Activated T-cell treated with anti-CD3 and anti-CD28 coated beads for 4 hours (primary cell): ENCODE data around the gene THOC7.

Experiments
- DNase-seq: peaks from one replicate; pipeline ENCODE4 v3.0.0-alpha.2; 2020

THOC7 gene

DNA sequence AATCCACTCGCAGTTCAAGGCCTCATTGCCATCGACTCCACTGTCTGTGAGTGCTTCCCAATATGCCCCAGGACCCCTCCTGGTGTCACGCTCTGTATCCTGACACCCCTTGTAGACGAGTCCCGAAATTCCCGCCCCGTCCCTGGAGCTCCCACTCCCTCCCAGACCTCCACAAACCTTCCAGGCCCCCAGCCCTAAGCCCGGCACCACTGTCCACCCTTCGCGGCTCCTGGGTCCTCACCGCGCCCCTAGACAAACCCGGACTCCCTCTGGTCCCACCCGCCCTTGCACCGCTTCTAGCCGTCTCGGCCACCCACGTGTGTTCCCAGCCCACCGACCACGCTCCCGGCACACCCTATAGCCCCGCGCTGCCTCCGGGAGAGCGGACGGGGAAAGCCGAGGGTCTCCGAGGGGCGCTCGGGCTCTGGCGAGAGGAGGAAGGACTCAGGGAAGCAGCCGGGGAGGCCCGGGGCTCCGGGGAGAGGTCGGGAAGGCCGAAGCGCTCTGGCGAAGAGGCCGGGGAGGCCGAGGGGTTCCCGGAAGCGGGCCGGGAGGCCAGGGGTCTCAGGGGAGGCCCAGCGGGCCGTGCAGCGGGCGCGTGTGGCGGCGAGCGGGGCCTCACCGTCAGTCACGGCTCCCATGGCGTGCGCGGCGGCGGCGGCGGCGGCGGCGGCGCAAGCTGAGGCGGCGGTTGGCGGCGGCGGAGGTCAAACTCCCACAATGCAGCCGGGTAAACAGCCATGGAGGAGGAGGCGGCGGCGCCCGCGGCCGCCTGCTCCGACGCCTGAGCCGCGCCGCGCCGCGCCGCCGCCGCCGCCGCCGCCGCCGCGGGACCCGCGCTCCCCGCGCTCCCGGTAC, at the start of gene THOC7, which contains the start of gene ATXN7:
THOC7 (minus strand) TSS at position 656 of the 858 bp plus-strand sequence; CDS start at position 641, 15 bp downstream.
ATXN7 (plus strand) TSS at position 718 of the 858 bp plus-strand sequence. CDS start 48,732 bp downstream, outside the sequence.
- peak; percentile 47 for DNase-seq

DNA sequence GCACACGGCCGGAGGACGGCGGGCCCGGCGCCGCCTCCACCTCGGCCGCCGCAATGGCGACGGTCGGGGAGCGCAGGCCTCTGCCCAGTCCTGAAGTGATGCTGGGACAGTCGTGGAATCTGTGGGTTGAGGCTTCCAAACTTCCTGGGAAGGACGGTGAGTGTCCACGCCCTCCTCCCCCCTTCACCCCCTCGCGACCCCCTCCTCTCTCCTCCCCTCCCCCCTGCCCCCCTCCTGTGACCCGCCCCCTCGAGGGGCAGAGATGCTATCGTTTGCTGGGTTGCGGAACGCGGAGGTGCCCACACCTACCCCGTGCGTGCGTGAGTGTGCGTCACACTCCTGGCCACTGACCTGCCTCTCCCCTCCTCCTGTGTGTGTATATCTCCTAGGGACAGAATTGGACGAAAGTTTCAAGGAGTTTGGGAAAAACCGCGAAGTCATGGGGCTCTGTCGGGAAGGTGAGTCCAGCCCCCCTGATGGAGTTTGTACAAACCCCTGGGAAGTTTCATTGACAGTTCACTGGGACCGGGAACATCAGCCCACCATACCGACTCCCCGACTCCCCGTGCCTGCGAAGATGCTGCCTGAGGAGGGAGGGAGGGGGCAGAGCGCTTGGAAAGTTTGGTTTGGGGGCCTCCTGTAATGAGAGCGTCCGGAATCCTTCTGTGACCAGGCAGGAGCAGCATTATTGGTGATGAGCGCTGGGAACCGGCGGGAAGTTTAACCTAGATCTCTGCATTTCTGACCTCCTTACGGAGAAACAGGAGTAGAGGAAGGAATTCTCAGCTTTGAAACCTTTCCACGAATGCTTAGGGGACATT, 49.4 kb upstream of the THOC7 start:
- peak; percentile 36 for DNase-seq

DNA sequence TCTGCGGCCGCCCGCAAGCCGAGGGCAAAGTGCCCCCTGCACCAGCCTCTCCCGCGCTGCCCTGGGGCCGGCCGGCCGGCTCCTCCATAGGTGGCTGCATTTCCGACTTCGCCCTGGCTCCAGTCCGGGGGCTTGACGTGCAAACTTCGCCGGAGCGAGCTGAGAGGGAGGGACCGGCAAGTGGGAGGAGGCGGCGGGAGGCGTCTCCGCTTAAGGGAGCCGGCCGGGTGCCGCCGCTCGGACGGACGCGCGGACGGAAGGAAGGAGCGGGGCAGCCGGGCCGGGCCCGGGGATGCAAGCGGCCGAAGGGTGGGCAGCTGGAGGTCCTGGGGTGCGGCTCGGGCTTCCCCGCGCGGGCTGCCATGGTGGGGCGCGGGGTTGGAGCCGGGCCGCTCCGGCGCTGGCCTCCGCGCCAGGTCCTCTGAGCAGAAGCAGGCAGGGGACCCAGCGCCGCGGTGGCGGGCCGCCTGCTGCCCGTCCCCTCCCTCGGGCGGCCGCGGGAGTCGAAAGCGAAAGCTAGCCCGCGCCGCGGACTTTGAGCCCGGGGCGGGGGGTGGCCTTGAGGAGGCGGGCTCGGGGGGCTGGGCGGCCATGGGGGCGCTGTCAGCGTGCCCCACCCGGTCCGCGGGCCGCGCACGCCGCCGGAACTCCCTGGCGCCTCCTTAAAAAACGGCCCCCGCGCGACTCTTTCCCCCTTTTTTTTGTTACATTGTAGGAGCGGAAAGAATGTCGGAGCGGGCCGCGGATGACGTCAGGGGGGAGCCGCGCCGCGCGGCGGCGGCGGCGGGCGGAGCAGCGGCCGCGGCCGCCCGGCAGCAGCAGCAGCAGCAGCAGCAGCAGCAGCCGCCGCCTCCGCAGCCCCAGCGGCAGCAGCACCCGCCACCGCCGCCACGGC, 48.5 kb upstream of the THOC7 start, which contains the start of gene SCAANT1:
SCAANT1 (minus strand) TSS at position 511 of the 895 bp plus-strand sequence.
- peak; percentile 75 for DNase-seq

DNA sequence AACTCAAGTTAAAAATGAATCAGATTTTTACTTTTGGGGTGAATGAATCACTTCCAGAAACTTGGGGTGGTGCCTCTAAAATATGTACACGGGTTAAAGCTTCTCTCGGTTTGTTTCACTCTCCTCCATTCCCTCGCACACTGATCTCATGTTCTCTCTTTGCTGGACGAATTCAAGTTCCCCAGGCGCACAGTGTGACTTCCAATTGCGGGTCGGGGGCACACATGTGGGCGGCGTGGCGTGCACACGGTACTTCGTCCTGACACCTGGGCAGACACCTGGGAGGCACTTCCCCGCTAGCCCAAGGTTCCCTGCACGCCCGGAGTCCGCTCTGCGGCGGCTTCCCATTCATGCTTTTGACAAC, 47.9 kb upstream of the THOC7 start:
- DNase-seq: peak; percentile 6

DNA sequence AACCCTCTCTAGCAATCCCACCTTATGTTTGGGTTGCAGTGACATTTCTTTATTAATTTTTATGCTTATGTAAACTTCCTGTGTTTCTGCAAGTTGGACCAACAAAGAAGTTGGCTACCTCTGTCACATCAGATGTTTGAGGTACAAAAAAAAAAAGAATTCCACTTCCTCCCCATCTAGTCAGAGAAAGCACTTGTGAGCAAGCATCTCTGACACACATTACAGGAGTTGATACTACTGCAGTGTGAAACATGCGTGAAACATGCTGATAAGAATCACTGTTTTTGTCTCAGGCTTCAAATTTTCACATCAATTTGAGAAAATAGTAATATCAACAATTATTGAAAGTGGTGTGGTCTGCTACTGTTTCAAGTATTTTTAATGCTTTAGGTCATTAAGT, 47.3 kb upstream of the THOC7 start:
- DNase-seq: no peak

DNA sequence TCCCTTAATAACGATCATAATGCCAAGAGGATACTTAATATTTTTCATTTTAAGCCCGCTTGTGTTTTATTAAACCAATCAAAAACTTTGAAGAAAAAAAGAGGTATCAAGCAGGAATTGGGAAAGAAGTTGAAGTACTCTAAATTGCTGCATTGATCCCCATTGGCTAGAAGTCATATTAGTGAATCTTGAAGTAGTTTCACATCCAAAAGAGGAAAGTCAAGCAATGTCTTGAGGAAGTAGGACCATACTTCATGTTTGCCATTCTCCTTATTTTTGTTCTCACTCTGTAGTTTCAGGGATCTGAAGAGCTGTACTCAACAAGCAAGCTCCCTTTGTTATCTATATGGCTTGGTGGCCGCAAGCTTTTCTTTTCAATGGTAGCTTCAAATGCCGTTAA, 46.4 kb upstream of the THOC7 start:
- DNase-seq: no peak

DNA sequence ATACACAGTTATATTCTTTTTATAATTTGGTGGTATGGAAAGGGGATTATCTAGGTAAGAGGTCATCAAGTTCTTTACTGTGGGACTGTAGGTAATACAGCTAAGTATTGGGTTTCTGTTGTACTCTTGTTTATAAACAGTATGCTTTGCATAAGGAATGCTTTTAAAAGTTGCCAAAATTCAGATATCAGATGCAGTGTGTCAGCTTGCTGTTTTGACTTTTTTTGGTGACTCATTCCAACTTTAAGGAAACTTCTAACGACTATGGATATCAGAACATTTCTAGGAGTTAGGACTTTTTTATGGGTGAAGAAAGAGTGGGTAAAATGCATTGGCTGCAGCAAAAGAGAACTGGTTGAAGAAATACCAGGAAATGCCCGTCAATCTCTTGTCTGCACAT, 45.8 kb upstream of the THOC7 start:
- DNase-seq: no peak

DNA sequence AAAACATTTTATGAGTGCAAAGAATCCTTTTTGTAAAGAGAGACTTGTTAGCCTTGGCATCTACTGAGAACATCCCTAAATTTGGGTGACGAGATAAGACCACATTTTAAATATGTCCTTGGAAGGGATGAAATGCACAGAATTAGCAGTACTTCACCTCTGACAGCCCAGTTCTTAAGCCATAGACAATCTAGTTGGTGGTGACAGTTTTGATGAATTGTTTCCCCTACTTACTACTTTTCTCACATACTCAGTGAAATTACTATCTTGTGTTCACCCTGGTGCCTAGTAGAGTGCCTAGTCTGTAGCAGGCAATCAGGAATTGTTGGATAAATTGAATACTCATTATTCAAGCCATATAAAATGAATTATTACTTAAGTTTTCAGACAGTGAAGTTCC, 45.2 kb upstream of the THOC7 start:
- DNase-seq: no peak

DNA sequence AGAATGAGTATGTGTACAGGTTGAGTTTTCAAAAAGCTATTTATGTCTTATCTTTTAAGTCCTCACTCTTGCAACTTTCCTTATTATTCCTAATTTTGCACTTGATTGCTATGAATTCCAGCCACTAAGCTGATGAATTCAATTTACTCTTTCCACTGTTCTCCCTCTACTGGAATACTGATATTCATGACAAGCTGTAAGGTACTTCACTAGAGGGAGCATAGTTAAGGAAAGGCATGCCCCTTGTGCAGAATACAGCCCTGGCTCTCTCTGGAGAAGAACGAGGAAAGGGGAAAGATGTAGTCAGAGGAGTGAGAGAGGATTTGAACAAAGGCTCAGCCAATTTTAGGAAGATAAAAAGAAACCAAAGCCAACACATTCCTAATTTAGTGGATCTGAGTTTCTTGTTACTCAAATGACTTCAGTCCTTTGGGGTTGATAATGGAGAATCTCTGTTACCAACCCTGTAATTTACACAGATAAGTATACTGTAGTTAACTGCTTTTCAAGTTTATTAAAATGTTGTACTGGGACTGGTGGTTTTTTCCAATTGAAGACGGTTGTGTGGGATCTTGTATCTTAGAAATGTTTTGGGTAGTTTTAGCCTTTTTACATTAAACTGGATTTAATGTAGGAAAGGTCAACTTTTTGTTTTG, 44.6 kb upstream of the THOC7 start:
- DNase-seq: no peak

DNA sequence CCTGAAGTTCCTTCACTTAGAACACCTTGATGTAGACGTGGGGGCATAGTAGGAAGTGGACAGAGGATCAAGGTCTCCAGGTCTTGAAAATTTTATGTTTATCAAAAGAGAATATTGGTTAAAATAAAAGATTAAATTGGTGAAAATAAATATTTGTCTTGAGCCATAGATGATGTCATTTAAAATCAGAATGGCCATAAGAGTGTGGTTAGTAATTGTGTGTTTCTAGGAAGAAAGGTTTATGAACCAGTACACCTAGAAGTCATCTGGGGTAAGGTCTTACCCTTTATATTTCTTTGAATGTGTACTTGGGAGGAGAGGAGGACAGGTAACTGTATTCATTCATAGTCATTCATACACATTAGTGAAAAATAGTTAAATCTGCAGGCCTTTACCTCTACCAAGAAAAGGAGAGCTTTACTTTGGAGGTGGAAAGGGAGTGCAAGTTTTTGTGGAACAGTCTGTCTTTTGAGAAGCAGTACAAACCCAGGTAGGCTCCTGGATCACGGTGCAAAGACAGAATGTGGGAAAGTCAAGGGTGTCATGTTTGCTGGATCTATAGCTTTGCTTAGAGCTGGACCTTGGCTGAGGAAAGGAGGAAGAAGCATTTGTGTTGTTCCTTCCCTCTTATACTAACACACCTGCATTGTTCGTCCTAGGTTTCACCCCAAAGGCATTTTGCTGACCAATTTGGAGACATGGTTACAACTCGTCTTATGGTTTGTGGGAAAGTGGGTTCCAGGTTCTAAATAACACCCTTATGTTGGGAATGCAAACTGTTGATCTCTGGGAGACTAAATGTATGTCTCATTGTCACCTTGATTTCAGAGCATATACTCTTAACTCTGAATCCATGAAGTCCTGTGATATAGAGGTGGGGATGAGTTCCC, 42.4 kb upstream of the THOC7 start:
- DNase-seq: no peak

DNA sequence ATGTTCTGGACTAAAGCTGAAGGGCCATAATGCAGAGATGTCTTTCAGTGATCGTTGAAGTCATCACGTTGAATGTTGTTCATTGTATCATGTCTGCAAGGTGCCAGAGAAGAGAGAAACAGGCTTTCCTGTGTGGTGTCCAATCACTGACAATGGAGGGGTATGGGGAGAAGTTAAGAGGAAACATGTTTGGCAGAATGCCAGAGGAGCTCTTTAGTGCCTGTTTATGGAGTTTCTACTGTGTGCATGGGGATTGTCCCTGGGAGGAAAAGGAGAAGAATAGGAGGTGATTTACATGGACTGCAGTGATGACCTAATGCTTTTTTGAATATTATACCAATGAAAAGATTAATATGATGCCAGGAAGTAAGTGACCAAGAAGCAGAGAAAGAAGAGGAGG, 36.9 kb upstream of the THOC7 start:
- no peak for DNase-seq

DNA sequence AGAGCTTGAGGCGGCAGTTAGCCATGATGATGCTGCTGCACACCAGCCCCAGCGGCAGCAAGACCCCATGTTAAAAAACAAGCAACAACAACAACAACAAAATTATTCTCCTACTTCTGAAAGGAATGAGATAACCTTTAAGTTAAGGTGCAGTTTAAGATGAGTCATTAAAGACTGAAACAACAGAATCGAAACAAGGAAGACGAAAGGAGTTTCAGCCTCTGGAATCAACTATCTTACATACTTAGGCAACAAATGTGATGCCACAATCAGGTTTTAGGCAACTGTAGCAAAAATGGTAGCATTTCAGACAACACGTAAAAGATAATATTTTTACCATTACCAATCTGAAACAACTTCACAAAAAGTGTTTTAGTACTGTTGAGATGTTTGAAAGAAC, 36.4 kb upstream of the THOC7 start:
- DNase-seq: no peak

DNA sequence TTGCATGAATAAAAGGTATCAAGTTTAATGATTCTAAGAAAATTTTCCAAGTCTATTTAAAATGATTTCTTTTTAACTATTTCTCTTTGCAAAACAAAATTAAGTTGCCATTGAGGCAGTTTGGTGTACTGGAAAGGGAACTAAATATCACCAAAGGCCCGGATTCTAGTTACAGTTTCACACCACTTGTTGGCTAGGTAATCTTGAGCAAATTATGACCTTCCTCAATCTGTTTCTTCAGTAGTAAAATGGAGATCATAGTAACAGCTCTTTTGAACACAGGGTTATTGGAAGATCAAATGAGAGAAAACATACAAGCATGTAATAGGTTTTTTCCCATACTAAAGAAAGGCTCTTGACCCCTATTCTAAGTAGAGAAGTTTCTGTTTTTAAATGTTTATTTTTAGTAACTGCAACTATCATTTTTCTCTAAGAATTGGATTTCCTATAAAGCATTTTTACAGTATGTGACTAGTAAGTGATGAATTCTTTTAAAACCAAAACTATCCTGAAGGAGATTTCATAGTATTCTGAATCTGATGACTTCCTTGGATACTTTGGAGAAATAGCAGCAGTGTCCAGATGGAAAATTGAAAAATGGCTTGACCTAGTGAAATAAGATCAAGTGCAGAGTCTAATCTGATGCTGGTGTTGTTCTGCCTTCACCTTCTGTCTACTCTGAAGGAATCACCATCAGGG, 32.9 kb upstream of the THOC7 start:
- DNase-seq: no peak

DNA sequence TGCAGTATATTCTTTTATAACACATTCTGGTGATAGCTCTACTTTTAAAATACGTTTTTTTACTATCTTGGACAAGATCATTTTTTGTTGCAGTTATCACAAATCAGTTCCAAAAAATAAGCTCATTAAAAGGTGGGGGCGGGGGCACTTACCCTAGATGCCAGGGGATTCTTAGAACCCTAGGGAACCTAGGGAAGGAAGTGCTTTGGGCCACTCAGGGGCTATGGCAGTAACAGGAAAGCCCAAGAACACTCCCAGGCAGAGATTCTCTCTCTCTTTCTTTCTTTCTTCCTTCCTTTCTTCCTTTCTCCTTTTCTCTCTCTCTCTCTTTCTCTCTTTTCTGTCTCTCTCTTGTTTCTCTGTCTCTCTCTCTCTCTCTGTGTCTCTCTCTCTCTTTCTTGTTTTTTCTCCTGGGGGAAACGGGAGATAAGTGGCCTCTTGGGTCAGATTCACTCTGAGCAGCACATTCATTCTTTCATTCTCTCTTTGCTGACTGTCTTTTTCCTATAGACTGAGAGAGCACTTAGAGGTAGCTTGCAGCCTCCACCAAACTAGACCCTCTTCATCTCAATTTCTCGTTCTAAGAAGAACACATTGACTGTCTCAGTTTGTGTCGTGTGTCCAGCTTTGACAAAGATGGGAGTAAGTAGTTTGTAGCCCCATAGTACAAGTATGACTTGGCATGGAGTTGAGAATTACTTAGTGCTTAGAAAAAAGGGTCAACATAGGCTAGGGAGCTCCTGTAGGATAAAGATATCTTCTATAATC, 32.0 kb upstream of the THOC7 start:
- no peak for DNase-seq

DNA sequence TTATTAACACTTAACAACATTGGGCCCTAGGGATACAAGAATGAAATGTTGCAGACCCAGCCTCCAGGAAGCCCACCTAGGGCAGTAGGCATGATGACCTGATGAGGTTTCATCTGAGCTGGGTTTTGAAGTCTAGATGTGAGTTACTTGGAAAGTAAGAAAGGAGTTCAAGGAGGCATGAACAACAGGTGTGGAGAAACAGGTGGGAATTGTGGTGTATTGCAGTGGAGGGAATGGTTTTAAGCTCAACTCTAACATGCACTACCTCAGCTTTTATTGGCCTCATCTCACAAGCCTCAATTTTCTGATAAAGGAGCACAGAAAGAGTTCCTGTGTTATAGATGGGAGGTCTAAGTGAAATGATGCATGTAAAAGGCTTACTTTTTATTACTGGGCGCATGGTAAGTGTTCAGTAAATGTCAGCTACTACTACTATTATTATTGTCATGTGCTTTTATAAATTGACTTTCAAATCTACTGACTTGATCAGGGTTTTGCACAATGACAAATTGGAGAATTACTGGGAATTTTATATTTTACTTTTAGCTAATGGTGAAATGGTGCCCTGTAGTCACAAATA, 29.3 kb upstream of the THOC7 start:
- no peak for DNase-seq

DNA sequence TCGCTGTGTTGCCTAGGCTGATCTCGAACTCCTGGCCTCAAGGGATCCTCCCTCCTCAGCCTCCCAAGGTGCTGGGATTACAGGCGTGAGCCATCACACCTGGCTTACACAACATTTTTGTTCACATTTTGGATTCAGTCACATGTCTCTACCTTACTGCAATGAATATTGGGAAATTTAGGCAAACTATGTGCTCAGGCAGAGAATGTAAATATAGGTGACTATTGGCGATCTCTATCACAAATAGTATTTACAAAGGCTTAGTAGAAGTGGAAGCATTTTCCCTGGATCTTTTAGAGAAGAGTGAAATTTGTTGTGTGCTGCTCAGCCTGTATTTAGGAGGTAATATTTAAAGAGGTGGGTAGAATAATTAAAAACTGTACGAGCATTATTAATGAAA, 27.9 kb upstream of the THOC7 start:
- no peak for DNase-seq

DNA sequence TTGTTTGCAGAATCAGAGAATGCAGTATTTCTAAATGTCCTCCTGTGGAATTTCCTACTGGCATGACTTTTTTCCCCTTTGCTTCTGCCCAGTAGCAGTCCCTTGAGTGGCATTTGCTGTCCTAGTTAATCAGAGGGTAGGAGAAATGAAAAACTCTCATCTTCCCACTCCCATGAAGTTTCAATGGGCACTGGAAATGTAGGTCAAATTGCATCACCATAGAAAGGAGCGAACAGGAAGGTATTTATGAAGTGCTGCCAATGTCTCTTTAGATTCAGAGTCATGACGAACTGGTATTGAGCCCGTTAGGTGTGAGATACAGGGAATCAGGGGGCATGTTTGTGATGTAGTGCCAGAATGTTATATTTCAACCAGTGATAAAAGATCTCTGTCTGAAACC, 23.3 kb upstream of the THOC7 start:
- no peak for DNase-seq

DNA sequence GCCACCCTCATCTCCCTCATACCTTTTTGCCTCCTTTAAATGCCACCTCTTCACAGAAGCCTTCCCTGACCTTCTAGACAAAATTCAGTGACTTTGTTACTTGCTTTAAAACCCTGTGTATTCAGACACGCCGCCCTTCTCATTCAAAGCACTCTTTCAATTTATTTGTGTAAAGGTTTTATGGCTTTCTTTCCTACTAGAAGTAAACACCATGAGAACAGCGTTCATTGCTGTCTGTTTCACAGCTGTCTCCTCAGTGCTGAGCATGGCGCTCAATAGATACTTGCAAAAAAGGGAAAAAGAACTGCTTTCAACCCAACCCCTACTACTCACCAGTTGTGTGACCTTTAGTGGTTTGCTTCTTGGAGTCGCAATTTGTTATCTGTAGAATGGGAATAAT, 17.0 kb upstream of the THOC7 start:
- DNase-seq: no peak

DNA sequence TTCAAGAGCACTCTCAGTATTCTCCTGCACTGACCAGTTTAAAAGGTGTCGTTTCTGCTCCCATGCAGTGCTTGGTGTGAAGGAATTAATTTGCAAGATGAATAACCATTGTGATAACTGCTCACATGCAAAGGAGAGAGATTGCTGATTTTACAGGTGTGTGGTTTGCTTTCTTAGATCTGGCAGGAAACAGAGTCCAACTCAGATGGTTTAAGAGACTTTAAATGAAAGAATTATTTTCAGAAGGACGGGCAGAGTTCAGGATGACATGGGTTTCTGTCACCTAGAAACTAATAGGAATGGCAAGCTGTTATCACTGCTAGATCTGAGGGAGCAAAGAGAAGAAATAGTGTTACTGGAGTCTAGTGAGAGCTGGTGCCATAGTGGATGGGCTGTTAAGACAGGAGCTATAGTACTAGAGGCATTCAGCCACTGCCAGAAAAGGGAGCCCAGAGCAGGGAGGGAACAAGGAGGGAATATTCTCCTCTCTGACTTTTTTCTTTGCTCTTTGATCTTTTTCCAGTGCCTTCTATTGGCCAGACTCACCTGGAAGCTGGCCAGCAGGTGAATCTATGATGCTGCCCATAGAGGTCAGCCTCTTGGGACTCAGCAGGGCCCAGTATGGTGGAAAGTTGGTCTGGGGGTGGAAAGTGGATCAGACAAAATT, 14.9 kb upstream of the THOC7 start:
- DNase-seq: no peak
